RWPE2 (cell line): ENCODE measurements around the gene SURF4.

Experiments used
- ATAC-seq: fragments of 200-7000 bp; cut with Tn5 transposase; 3 replicates; pipeline ENCODE4 v1.9.1; 2021; ENCODE audit warnings: low read depth
- DNase-seq: peaks from one replicate; pipeline ENCODE4 v3.0.0-alpha.2; 2020; ENCODE audit warnings: low spot score
- H3K27ac ChIP-seq: fragments of 450-650 bp; 2 replicates; pipeline ENCODE4 v1.5.1; 2017; ENCODE audit warnings: mild to moderate bottlenecking; ENCODE audit not compliant: poor library complexity, severe bottlenecking
- H3K27me3 ChIP-seq: fragments of 250-450 bp; sonication (Bioruptor Pico); 2 replicates; pipeline ENCODE4 v1.5.1; 2021; ENCODE audit warnings: mild to moderate bottlenecking, moderate library complexity; ENCODE audit not compliant: insufficient read depth, poor library complexity, severe bottlenecking
- H3K36me3 ChIP-seq: fragments of 250-450 bp; sonication (Bioruptor Pico); 2 replicates; pipeline ENCODE4 v1.5.1; 2020; ENCODE audit warnings: low read depth, mild to moderate bottlenecking, moderate library complexity
- H3K4me1 ChIP-seq: fragments of 250-450 bp; sonication (Bioruptor Pico); 2 replicates; pipeline ENCODE4 v1.5.1; 2021; ENCODE audit warnings: mild to moderate bottlenecking, moderate library complexity; ENCODE audit not compliant: insufficient read depth, poor library complexity, severe bottlenecking
- H3K4me3 ChIP-seq: fragments of 250-450 bp; sonication (Bioruptor Pico); 2 replicates; pipeline ENCODE4 v1.5.1; 2021; ENCODE audit warnings: mild to moderate bottlenecking, moderate library complexity; ENCODE audit not compliant: severe bottlenecking
- H3K9me3 ChIP-seq: fragments of 250-450 bp; sonication (Bioruptor Pico); 2 replicates; pipeline ENCODE4 v1.5.1; 2021; ENCODE audit warnings: mild to moderate bottlenecking, moderate library complexity; ENCODE audit not compliant: severe bottlenecking
- CTCF ChIP-seq: fragments of 450-650 bp; IDR thresholded peaks from one replicate; pipeline ENCODE4 v1.5.1; 2017; ENCODE audit warnings: mild to moderate bottlenecking, moderate library complexity; ENCODE audit not compliant: poor library complexity, severe bottlenecking

Gene SURF4

GRCh38 chr9:133357656-133358055, 18.2 kb downstream of the SURF4 start:
- Histone ChIP-seq H3K9me3 (no peaks in the 10 kb centered on the region), H3K36me3 (peaks cover 71% of the 10 kb centered on the region), H3K27me3 (no peaks in the 10 kb centered on the region), H3K27ac (no peak overlapping the region), H3K4me3 (no peak overlapping the region), H3K4me1 (no peaks in the 10 kb centered on the region)
- ATAC-seq (no peak), DNase-seq (no peak)
- no peak for TF ChIP-seq CTCF

GRCh38 chr9:133356391-133357091, 19.3 kb downstream of the SURF4 start, which contains the start of the genes SURF1 and SURF2:
Gene SURF1, minus strand, starts transcription at chr9:133356487. Its CDS starts 34 bp downstream, at chr9:133356453.
Gene SURF2, plus strand, starts transcription at chr9:133356550. Its CDS starts 43 bp downstream, at chr9:133356593.
- peak; percentile 67 for ATAC-seq
- Histone ChIP-seq H3K27ac (peak within 1 kb of the TSS; percentile 51), H3K4me1 (no peaks in the 10 kb centered on the region), H3K4me3 (peak within 1 kb of the TSS; percentile 46), H3K9me3 (no peaks in the 10 kb centered on the region), H3K36me3 (peaks cover 71% of the 10 kb centered on the region), H3K27me3 (no peaks in the 10 kb centered on the region)
- DNase-seq: peak; percentile 89
- peak; percentile 29 for TF ChIP-seq CTCF

- H3K36me3 ChIP-seq: peaks cover 71% of the 10 kb centered on the region
These were observed 19.9 kb downstream of the SURF4 start for GRCh38 chr9:133355881-133356357.

GRCh38 chr9:133354766-133355165, 21.1 kb downstream of the SURF4 start:
- no peaks in the 10 kb centered on the region for H3K9me3 ChIP-seq
- ATAC-seq (no peak), DNase-seq (no peak)
- no peak overlapping the region for H3K4me3 ChIP-seq
- no peaks in the 10 kb centered on the region for H3K27me3 ChIP-seq
- H3K36me3 ChIP-seq: peaks cover 71% of the 10 kb centered on the region
- peaks cover under 1% of the 10 kb centered on the region for H3K4me1 ChIP-seq
- no peak overlapping the region for H3K27ac ChIP-seq
- TF ChIP-seq CTCF: no peak

More at GRCh38 chr9:133355881-133356357, 19.9 kb downstream of the SURF4 start:
- no peak for TF ChIP-seq CTCF
- no peaks in the 10 kb centered on the region for H3K9me3 ChIP-seq
- H3K27me3 ChIP-seq: no peaks in the 10 kb centered on the region
- no peak for DNase-seq
- peak; percentile 0; the same call in 1 of the 3 replicates for ATAC-seq
- H3K4me1 ChIP-seq: no peaks in the 10 kb centered on the region
- H3K27ac ChIP-seq: peak overlapping the region; percentile 51
- H3K4me3 ChIP-seq: peak overlapping the region; percentile 46

GRCh38 chr9:133353548-133353947, 22.3 kb downstream of the SURF4 start:
- no peaks in the 10 kb centered on the region for H3K27me3 ChIP-seq
- peaks cover 7% of the 10 kb centered on the region for H3K4me1 ChIP-seq
- H3K27ac ChIP-seq: peak overlapping the region; percentile 5
- TF ChIP-seq CTCF: no peak
- peaks cover 71% of the 10 kb centered on the region for H3K36me3 ChIP-seq
- peak; percentile 1; the same call in 1 of the 3 replicates for ATAC-seq
- H3K9me3 ChIP-seq: no peaks in the 10 kb centered on the region
- no peak overlapping the region for H3K4me3 ChIP-seq
- DNase-seq: no peak
